ENCODE measurements around the gene UBE2J2. TPM values are rescaled to one million over a fixed set of nuclear protein-coding genes. Genes with fewer than 3 reads are reported as not detected.
A peak's percentile ranks its signal among the peaks of the same experiment; 100 is the strongest.

The UBE2J2 gene
- total and polyA plus RNA-seq, 9 donors = 35.8 to 55.6 (median 41.2) TPM

GRCh38 chr1:1268284-1268682 lies 5.4 kb downstream of the UBE2J2 start:
- WGBS, 3 donors = 89 to 91% (median 90%) methylated on average over 13 of the region's 13 CpGs
- peak in 1 of 5 donors; percentile 32 for DNase-seq
- TF ChIP-seq POLR2A (IDR thresholded peaks at IDR 0.05) (no peak), CTCF (IDR thresholded peaks at IDR 0.05) (no peak), EP300 (IDR thresholded peaks at IDR 0.05) (no peak)
- Histone ChIP-seq H3K27me3 (no peaks in the 10 kb centered on the region), H3K9me3 (no peaks in the 10 kb centered on the region), H3K4me3 (no peak overlapping the region), H3K4me1 (ENCODE audit: insufficient read depth) (peaks cover 22% of the 10 kb centered on the region), H3K36me3 (no peaks in the 10 kb centered on the region), H3K27ac (no peak overlapping the region)
- intact Hi-C loops (cut with DNase I) = no loop called here

- H3K27ac ChIP-seq = no peak overlapping the region
- peaks cover 2% of the 10 kb centered on the region for H3K36me3 ChIP-seq
- no peaks in the 10 kb centered on the region for H3K9me3 ChIP-seq
- H3K4me3 ChIP-seq = no peak overlapping the region
- no peak for DNase-seq
- no peak for TF ChIP-seq CTCF (IDR thresholded peaks at IDR 0.05)
- no peak for TF ChIP-seq POLR2A (IDR thresholded peaks at IDR 0.05)
- TF ChIP-seq EP300 (IDR thresholded peaks at IDR 0.05) = no peak
- 91% methylated on average over 39 of the region's 39 CpGs for WGBS, 3 donors
- intact Hi-C loops (cut with DNase I) = no loop called here
- peaks cover 20% of the 10 kb centered on the region for H3K4me1 ChIP-seq (ENCODE audit: insufficient read depth)
- H3K27me3 ChIP-seq = no peaks in the 10 kb centered on the region
These were observed 6.0 kb downstream of the UBE2J2 start for GRCh38 chr1:1267488-1268283.

GRCh38 chr1:1264868-1265272 lies 8.8 kb downstream of the UBE2J2 start:
- no peaks in the 10 kb centered on the region for H3K27me3 ChIP-seq
- 68 to 77% (median 74%) methylated on average over 10 of the region's 10 CpGs for WGBS, 3 donors
- no peak for DNase-seq
- H3K9me3 ChIP-seq = no peaks in the 10 kb centered on the region
- no peaks in the 10 kb centered on the region for H3K4me1 ChIP-seq (ENCODE audit: insufficient read depth)
- no peak for TF ChIP-seq CTCF (IDR thresholded peaks at IDR 0.05)
- no peak for TF ChIP-seq POLR2A (IDR thresholded peaks at IDR 0.05)
- no peak for TF ChIP-seq EP300 (IDR thresholded peaks at IDR 0.05)
- intact Hi-C loops (cut with DNase I) = no loop called here
- H3K27ac ChIP-seq = no peak overlapping the region
- H3K4me3 ChIP-seq = no peak overlapping the region
- peaks cover 4% of the 10 kb centered on the region for H3K36me3 ChIP-seq

- DNase-seq = no peak
- no peaks in the 10 kb centered on the region for H3K9me3 ChIP-seq
- no peaks in the 10 kb centered on the region for H3K4me1 ChIP-seq (ENCODE audit: insufficient read depth)
- no peak overlapping the region for H3K27ac ChIP-seq
- TF ChIP-seq EP300 (IDR thresholded peaks at IDR 0.05) (no peak), CTCF (IDR thresholded peaks at IDR 0.05) (no peak), POLR2A (IDR thresholded peaks at IDR 0.05) (no peak)
- H3K27me3 ChIP-seq = no peaks in the 10 kb centered on the region
- intact Hi-C loops (cut with DNase I) = no loop called here
- WGBS, 3 donors = 83 to 85% (median 85%) methylated on average over 9 of the region's 9 CpGs
- no peak overlapping the region for H3K4me3 ChIP-seq
- peaks cover 4% of the 10 kb centered on the region for H3K36me3 ChIP-seq
These were observed 9.6 kb downstream of the UBE2J2 start for GRCh38 chr1:1264026-1264425.
